ENCODE results near the gene TGOLN2.
"Not testable (repeated sequence)": the region's sequence is repeated elsewhere in the genome, so short reads cannot be mapped to it uniquely, and the experiment has no call there.

Gene TGOLN2

DNA sequence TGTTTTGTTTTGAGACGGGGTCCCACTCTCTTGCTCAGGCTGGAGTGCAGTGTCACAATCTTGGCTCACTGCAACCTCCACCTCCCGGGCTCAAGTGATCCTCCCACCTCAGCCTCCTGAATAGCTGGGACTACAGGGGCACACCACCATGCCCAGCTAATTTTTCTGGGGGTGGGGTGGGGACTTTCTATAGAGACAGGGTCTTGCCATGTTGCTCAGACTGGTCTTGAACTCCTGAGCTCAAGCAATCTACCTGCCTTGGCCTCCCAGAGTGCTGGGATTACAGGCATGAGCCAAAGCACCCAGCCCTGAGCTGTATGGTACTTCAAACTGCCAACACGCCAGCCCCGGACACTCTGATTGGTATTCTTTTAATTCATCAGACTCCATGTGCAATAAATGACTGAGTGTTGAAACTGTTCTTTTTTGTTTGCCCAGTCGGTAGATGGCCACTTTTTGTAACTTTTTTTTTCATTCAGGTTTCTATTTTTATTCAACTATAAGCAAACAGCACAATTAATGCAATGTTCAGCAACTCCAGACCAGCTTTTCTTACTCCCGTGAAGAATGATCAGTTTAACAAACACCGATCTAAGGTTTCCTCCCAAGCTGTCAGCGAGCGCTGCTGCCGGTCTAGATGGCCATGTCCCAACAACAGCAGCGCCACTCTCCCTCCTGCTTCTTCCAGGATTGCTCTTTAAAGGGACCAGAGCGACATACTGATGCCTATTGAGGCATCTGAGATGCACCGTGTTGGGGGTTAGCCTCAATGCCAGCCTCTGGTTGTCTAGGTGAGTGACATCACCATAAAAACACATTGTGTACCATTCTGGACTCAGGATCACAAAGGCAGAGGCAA, 12.5 kb upstream of the TGOLN2 start:
- no peak for DNase-seq (ENCODE audit: low read depth)
- TF ChIP-seq, protein P1, sequence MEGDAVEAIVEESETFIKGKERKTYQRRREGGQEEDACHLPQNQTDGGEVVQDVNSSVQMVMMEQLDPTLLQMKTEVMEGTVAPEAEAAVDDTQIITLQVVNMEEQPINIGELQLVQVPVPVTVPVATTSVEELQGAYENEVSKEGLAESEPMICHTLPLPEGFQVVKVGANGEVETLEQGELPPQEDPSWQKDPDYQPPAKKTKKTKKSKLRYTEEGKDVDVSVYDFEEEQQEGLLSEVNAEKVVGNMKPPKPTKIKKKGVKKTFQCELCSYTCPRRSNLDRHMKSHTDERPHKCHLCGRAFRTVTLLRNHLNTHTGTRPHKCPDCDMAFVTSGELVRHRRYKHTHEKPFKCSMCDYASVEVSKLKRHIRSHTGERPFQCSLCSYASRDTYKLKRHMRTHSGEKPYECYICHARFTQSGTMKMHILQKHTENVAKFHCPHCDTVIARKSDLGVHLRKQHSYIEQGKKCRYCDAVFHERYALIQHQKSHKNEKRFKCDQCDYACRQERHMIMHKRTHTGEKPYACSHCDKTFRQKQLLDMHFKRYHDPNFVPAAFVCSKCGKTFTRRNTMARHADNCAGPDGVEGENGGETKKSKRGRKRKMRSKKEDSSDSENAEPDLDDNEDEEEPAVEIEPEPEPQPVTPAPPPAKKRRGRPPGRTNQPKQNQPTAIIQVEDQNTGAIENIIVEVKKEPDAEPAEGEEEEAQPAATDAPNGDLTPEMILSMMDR (IDR thresholded peaks at IDR 0.05; ENCODE audit: low read depth, low read length, missing control alignments), result no peak
- in situ Hi-C loops (cut with HindIII; ENCODE audit: low sequenced_read_pairs), result no loop called here
- H3K4me3 ChIP-seq (ENCODE audit: low read depth, low read length), result no peak overlapping the region

DNA sequence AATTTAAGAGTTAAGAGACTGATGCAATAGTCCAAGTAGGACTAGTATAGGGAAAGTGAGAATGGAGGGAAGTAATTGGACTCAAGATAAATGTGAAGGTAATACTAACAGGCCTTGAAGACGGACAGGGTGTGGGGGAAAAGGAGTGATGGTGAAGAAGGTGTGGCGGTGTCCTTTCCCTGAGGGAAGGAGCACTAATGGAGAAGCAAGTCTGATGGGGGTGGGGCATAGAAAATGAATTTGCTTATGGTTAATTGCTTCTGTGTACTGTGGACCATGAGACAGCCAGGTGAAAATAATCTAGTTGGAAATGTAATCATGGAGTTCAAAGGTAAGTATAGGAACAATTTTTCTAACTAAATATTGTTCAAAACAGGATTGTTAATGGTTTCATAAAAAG, 7.1 kb upstream of the TGOLN2 start:
- no peak overlapping the region for H3K4me3 ChIP-seq (ENCODE audit: low read depth, low read length)
- TF ChIP-seq, protein P1 (IDR thresholded peaks at IDR 0.05; ENCODE audit: low read depth, low read length, missing control alignments), result no peak
- in situ Hi-C loops (cut with HindIII; ENCODE audit: low sequenced_read_pairs), result no loop called here
- DNase-seq (ENCODE audit: low read depth), result no peak

DNA sequence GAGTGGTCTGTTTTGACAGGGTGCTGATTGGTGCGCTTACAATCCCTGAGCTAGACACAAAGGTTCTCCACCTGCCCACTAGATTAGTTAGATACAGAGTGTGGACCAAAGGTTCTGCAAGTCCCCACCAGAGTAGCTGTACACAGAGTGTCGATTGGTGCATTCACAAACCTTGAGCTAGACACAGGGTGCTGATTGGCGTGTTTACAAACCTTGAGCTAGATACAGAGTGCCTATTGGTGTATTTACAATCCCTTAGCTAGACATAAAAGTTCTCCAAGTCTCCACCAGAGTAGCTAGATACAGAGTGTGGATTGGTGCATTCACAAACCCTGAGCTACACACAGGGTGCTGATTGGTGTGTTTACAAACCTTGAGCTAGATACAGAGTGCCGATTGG, 6.1 kb upstream of the TGOLN2 start:
- DNase-seq (ENCODE audit: low read depth); in situ Hi-C loops (cut with HindIII; ENCODE audit: low sequenced_read_pairs); H3K4me3 ChIP-seq (ENCODE audit: low read depth, low read length): not testable (repeated sequence)

DNA sequence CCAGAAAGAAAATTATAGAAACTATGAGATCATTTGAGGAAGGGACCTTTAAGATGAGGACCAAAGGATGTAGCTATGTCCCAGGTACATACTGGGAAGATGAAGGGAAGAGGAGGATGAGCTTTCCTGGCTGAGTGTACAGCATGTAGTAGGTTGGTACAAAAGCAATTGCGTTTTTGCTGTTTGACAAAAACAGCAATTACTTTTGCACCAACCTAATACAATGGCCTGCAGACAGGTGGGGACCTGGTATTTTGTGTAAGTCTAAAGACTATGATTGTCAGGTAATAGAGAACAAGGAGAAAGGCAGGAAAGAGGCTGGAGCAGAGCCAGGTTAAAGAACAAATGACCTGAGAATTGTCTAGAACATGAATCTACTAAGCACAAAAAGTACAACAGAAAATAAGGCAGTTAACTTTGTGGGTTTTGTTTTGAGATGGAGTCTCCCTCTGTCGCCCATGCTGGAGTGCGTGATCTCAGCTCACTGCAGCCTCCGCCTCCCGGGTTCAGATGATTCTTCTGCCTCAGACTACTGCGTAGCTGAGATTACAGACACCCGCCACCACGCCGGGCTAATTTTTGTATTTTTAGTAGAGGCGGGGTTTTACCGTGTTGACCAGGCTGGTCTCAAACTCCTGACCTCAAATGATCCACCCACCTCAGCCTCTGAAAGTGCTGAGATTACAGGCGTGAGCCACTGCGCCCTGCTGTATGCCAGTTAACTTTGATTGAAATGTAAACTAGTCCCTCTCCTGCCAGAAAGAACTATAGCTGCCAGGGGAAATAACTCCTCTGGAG, 3.2 kb upstream of the TGOLN2 start:
- no peak for DNase-seq (ENCODE audit: low read depth)
- TF ChIP-seq, protein P1 (IDR thresholded peaks at IDR 0.05; ENCODE audit: low read depth, low read length, missing control alignments), result no peak
- H3K4me3 ChIP-seq (ENCODE audit: low read depth, low read length), result no peak overlapping the region
- in situ Hi-C loops (cut with HindIII; ENCODE audit: low sequenced_read_pairs), result no loop called here

DNA sequence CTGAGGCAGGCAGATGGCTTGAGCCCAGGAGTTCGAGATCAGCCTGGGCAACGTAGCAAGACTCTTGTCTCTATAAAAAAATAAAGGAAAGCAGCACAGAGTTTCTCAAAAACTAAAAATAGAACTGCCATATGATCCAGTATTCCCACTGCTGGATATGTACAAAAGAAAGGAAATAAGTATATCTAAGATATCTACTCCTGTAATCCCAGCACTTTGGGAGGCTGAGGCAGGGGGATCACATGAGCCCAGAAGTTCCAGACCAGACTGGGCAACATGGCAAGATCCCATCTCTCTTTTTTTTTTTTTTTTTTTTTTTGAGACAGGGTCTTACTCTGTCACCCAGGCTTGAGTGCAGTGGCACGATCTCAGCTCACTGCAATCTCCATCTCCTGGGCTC, 1.9 kb upstream of the TGOLN2 start:
- in situ Hi-C loops (cut with HindIII; ENCODE audit: low sequenced_read_pairs); DNase-seq (ENCODE audit: low read depth); H3K4me3 ChIP-seq (ENCODE audit: low read depth, low read length): not testable (repeated sequence)

DNA sequence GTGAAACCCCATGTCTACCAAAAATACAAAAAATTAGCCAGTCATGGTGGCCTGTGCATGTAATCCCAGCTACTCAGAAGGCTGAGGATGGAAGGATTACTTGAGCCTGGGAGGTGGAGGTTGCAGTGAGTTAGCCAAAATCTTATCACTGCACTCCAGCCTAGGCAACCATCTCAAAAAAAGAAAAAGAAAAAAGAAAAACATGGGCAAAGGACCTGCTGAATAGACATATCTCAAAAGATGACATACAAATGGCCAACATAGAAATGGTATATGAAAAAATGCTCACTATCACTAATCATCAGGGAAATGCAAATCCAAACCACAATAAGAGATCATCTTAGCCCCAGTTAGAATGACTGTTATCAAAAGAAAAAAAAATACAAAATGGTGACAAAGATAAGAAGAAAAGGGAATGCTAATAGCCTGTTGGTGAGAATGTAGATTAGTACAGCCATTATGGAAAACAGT, 1.4 kb upstream of the TGOLN2 start:
- TF ChIP-seq, protein P1 (IDR thresholded peaks at IDR 0.05; ENCODE audit: low read depth, low read length, missing control alignments), result no peak
- no peak overlapping the region for H3K4me3 ChIP-seq (ENCODE audit: low read depth, low read length)
- in situ Hi-C loops (cut with HindIII; ENCODE audit: low sequenced_read_pairs), result no loop called here
- DNase-seq (ENCODE audit: low read depth), result no peak

DNA sequence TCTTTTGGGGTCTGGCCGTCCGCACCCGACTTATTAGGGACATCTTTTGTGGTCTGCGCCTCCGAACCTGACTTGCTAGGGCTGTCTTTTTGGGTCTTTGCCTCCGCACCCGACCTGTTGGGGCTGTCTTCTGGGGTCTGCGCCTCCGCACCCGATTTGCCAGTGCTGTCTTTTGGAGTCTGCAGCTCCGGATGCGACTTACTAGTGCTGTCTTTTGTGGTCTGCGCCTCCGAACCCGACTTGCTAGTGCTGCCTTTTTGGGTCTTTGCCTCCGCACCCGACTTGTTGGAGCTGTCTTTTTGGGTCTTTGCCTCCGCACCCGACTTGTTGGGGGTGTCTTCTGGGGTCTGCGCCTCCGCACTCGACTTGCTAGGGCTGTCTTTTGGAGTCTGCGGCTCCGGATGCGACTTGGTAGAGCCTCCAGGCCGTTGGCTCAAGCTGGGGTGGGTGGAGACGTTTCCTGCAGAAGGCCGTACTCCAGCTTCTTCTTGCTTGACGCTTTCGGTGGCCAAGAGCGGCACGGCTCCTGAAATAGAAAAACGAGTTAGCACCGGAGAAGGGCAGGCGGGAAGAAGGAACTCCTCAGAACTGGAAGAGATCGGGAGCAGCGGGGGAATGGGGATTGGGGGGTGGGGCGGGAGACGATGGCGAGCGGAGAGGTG, 498 bp downstream of the TGOLN2 start:
- TF ChIP-seq, protein P1 (IDR thresholded peaks at IDR 0.05; ENCODE audit: low read depth, low read length, missing control alignments), result no peak

More for the DNA sequence above, 498 bp downstream of the TGOLN2 start:
- H3K4me3 ChIP-seq (ENCODE audit: low read depth, low read length), result peak overlapping the region; percentile 83
- in situ Hi-C loops (cut with HindIII; ENCODE audit: low sequenced_read_pairs), result no loop called here
- DNase-seq (ENCODE audit: low read depth), result no peak

Data from astrocyte of the cerebellum (primary cell).